NCI-H1048 (cell line): ENCODE results near the gene SLC4A11.

Source experiments
- DNase-seq: peaks from one replicate; lab custom pipeline; 2025; lab: John Stamatoyannopoulos, UW

SLC4A11 gene

GRCh38 chr20:3245711-3246110 is 6.7 kb upstream of the SLC4A11 start:
- DNase-seq: no peak

GRCh38 chr20:3245156-3245555 is 6.2 kb upstream of the SLC4A11 start:
- no peak for DNase-seq

GRCh38 chr20:3244613-3245012 is 5.6 kb upstream of the SLC4A11 start:
- no peak for DNase-seq

GRCh38 chr20:3243718-3244358 is 4.8 kb upstream of the SLC4A11 start:
- no peak for DNase-seq

GRCh38 chr20:3242172-3242692 is 3.2 kb upstream of the SLC4A11 start:
- DNase-seq: no peak

GRCh38 chr20:3240776-3241363 is 1.9 kb upstream of the SLC4A11 start:
- no peak for DNase-seq

GRCh38 chr20:3239867-3240775 is 1.1 kb upstream of the SLC4A11 start:
- DNase-seq: no peak

- peak; percentile 18 for DNase-seq
These were observed 369 bp downstream of the SLC4A11 start for GRCh38 chr20:3238616-3239025.

GRCh38 chr20:3237958-3238615 is 903 bp downstream of the SLC4A11 start:
- no peak for DNase-seq

- no peak for DNase-seq
These were observed 1.7 kb downstream of the SLC4A11 start for GRCh38 chr20:3237011-3237957.

GRCh38 chr20:3235666-3236324 is 3.2 kb downstream of the SLC4A11 start:
- no peak for DNase-seq

- DNase-seq: no peak
These were observed 4.9 kb downstream of the SLC4A11 start for GRCh38 chr20:3233991-3234498.

GRCh38 chr20:3233131-3233990 is 5.6 kb downstream of the SLC4A11 start:
- no peak for DNase-seq

GRCh38 chr20:3231889-3232588 is 7.0 kb downstream of the SLC4A11 start:
- DNase-seq: no peak

GRCh38 chr20:3231116-3231515 is 7.9 kb downstream of the SLC4A11 start:
- no peak for DNase-seq

- DNase-seq: no peak
These were observed 9.2 kb downstream of the SLC4A11 start for GRCh38 chr20:3229798-3230197.

GRCh38 chr20:3229158-3229557 is 9.8 kb downstream of the SLC4A11 start:
- no peak for DNase-seq

- no peak for DNase-seq
These were observed 10.3 kb downstream of the SLC4A11 start for GRCh38 chr20:3228750-3229032.
